ENCODE data around the gene ADGRF1. TPM values are rescaled to one million over a fixed set of nuclear protein-coding genes. Genes with fewer than 3 reads are reported as not detected.

The ADGRF1 gene
- total and polyA plus RNA-seq, 8 donors = under 0.01 to 13.0 (median 2.0) TPM; not detected in 1

DNA sequence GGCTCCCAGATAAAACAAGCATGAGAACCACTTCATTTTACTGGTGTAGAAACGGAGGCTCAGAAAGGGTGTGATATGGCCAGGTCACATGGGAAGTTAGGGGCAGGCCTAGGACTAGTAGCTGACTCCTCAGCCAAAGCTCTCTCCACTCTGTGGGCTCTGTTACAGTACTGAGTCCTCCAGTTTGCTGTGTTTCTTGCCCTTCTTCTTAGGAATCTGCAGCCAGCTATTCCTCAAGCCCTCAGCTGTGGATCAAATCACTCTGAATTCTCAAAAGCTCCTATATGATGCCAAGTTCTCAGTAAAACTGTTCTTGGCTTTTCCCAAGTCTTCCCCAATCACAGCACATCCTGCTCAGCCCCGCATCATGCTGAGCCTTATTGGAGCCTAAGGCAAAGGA lies 42.5 kb upstream of the ADGRF1 start:
- WGBS, 5 donors = 67 to 75% (median 73%) methylated on average over 2 of the region's 2 CpGs
- TF ChIP-seq, protein P1, sequence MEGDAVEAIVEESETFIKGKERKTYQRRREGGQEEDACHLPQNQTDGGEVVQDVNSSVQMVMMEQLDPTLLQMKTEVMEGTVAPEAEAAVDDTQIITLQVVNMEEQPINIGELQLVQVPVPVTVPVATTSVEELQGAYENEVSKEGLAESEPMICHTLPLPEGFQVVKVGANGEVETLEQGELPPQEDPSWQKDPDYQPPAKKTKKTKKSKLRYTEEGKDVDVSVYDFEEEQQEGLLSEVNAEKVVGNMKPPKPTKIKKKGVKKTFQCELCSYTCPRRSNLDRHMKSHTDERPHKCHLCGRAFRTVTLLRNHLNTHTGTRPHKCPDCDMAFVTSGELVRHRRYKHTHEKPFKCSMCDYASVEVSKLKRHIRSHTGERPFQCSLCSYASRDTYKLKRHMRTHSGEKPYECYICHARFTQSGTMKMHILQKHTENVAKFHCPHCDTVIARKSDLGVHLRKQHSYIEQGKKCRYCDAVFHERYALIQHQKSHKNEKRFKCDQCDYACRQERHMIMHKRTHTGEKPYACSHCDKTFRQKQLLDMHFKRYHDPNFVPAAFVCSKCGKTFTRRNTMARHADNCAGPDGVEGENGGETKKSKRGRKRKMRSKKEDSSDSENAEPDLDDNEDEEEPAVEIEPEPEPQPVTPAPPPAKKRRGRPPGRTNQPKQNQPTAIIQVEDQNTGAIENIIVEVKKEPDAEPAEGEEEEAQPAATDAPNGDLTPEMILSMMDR (IDR thresholded peaks at IDR 0.05) = no peak
- TF ChIP-seq EP300 (IDR thresholded peaks at IDR 0.05) = no peak
- Histone ChIP-seq H3K27ac (peak overlapping the region in 2 of 5 donors; percentile 54 to 61), H3K9me3 (no peaks in the 10 kb centered on the region), H3K4me3 (no peak overlapping the region), H3K4me1 (peaks cover 7 to 42% (median 23%) of the 10 kb centered on the region in 4 donors), H3K36me3 (no peaks in the 10 kb centered on the region), H3K27me3 (no peaks in the 10 kb centered on the region)
- intact Hi-C loops (cut with DNase I; ENCODE audit: low total_unique reads) = no loop called here
- peak in 1 of 2 donors; percentile 32 for DNase-seq

DNA sequence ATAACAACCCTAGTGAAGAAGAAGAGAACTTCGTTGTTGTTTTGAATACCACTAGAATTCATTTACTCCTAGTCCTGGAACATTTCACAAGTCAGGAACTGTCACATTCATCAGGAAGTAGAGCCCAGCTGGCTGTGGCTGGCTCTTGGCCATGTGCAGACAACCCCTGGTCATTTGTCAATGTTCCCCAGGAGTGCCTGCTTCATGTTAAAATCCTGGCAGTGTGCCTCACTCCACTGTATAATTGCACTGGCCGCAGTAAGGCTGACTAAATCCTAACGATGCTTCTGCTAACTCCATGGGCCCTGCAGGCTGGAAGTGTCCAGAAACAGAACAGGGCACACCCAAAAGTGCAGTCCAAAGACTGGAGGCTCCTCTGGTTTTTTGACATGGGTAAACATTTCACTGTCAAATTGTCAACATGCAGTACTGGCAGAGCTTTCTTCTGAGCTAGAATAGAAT lies 41.5 kb upstream of the ADGRF1 start:
- WGBS, 5 donors = 0 to 7% (median 3%) methylated on average over 2 to 3 of the region's 3 CpGs
- TF ChIP-seq EP300 (IDR thresholded peaks at IDR 0.05) (peak; percentile 76), POLR2A (IDR thresholded peaks at IDR 0.05) (no peak), POLR2AphosphoS5 (IDR thresholded peaks at IDR 0.05) (peak; percentile 92 to 98 (median 98))
- TF ChIP-seq, protein P1 (IDR thresholded peaks at IDR 0.05) = peak in 1 of 7 experiments; percentile 7
- no peaks in the 10 kb centered on the region for H3K9me3 ChIP-seq
- intact Hi-C loops (cut with DNase I; ENCODE audit: low total_unique reads) = no loop called here
- no peaks in the 10 kb centered on the region for H3K36me3 ChIP-seq
- H3K4me3 ChIP-seq = no peak overlapping the region
- peak; percentile 88 to 96 for DNase-seq
- H3K4me1 ChIP-seq = peaks cover 7 to 42% (median 23%) of the 10 kb centered on the region in 4 donors
- H3K27me3 ChIP-seq = no peaks in the 10 kb centered on the region
- H3K27ac ChIP-seq = peak overlapping the region in 3 of 5 donors; percentile 61 to 67 (median 63)

DNA sequence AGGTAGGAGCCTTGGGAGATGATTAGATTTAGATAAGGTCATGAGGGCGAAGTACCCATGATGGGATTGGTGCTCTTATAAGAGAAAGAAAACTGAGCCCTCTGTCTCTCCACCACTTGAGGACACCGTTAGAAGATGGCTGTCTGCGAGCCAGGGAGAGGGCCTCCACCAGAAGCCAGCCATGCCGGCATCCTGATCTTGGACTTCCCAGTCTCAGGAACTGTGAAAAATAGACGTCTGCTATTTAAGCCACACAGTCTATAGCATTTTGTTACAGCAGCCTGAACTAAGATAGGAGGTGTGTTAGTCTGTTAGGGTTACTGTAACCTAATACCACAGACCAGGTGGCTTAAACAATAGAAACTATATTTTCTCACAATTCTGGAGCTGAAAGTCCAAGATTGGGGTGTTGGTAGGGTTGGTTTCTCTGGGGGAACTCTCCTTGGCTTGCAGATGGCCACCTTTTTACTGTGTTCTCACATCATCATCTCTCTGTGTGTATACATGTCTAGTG lies 38.0 kb upstream of the ADGRF1 start:
- no peaks in the 10 kb centered on the region for H3K27me3 ChIP-seq
- DNase-seq = no peak
- peaks cover 25 to 56% (median 40%) of the 10 kb centered on the region in 4 donors for H3K4me1 ChIP-seq
- no peak overlapping the region for H3K4me3 ChIP-seq
- H3K9me3 ChIP-seq = no peaks in the 10 kb centered on the region
- H3K27ac ChIP-seq = no peak overlapping the region
- H3K36me3 ChIP-seq = no peaks in the 10 kb centered on the region
- intact Hi-C loops (cut with DNase I; ENCODE audit: low total_unique reads) = no loop called here
- TF ChIP-seq, protein P1 (IDR thresholded peaks at IDR 0.05) = no peak
- TF ChIP-seq EP300 (IDR thresholded peaks at IDR 0.05) = no peak
- TF ChIP-seq POLR2A (IDR thresholded peaks at IDR 0.05) = no peak
- TF ChIP-seq POLR2AphosphoS5 (IDR thresholded peaks at IDR 0.05) = no peak
- WGBS, 5 donors = 89 to 94% (median 94%) methylated on average over 5 of the region's 5 CpGs

DNA sequence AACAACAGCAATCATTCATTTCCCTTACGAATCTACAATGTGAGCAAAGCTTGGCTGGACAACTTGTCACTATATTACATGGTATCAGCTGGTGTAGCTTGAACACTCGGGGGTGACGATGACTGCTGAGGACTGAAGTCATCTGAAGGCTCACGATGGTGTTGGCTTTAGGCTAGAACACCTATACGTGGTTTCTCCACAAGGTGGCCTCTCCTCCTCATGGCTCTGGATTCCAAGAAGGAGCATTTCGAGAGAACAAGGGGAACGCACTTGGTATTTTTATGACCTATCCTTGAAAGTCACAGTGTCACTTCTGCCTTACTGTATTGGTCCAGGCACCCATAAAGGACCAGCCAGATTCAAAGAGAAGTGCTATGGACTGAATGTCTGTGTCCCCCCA lies 37.5 kb upstream of the ADGRF1 start:
- no peak for DNase-seq
- intact Hi-C loops (cut with DNase I; ENCODE audit: low total_unique reads) = no loop called here
- no peak overlapping the region for H3K27ac ChIP-seq
- TF ChIP-seq POLR2A (IDR thresholded peaks at IDR 0.05) = no peak
- TF ChIP-seq POLR2AphosphoS5 (IDR thresholded peaks at IDR 0.05) = no peak
- TF ChIP-seq, protein P1 (IDR thresholded peaks at IDR 0.05) = no peak
- no peak for TF ChIP-seq EP300 (IDR thresholded peaks at IDR 0.05)
- H3K4me3 ChIP-seq = no peak overlapping the region
- no peaks in the 10 kb centered on the region for H3K36me3 ChIP-seq
- H3K4me1 ChIP-seq = peaks cover 25 to 53% (median 39%) of the 10 kb centered on the region in 4 donors
- H3K27me3 ChIP-seq = no peaks in the 10 kb centered on the region
- H3K9me3 ChIP-seq = no peaks in the 10 kb centered on the region
- 92 to 95% (median 93%) methylated on average over 7 of the region's 7 CpGs for WGBS, 5 donors

Data from stomach (tissue), 9 donors.